Neural crest cell (in vitro differentiated cells): Measurements from ENCODE around the gene DCPS. TPM values are rescaled to one million over a fixed set of nuclear protein-coding genes. Genes with fewer than 3 reads are reported as not detected.
"Not testable (repeated sequence)": the region's sequence is repeated elsewhere in the genome, so short reads cannot be mapped to it uniquely, and the experiment has no call there.

ENCODE experiments used
- DNase-seq: peaks from one replicate; pipeline ENCODE4 v3.0.0; 2021; ENCODE audit warnings: low read depth, mixed read lengths, low spot score
- H3K27ac Mint-ChIP-seq: one replicate; pipeline ENCODE4 v1.8.0; 2021; ENCODE audit warnings: mild to moderate bottlenecking, mixed read lengths; ENCODE audit not compliant: unreplicated experiment
- H3K27me3 Mint-ChIP-seq: 2 replicates; pipeline ENCODE4 v1.8.0; 2021; ENCODE audit warnings: low read depth, mild to moderate bottlenecking, mixed read lengths
- H3K36me3 Mint-ChIP-seq: 2 replicates; pipeline ENCODE4 v1.8.0; 2021; ENCODE audit warnings: low read depth, mild to moderate bottlenecking, mixed read lengths
- H3K4me1 Mint-ChIP-seq: 2 replicates; pipeline ENCODE4 v1.8.0; 2021; ENCODE audit warnings: mixed read lengths
- H3K4me3 Mint-ChIP-seq: one replicate; pipeline ENCODE4 v1.8.0; 2021; ENCODE audit warnings: mild to moderate bottlenecking, mixed read lengths
- H3K9me3 Mint-ChIP-seq: 2 replicates; pipeline ENCODE4 v1.8.0; 2021; ENCODE audit warnings: mixed read lengths
- CTCF ChIP-seq: fragments of 200-600 bp; sonication (generic); conservative IDR thresholded peaks from 2 replicates; pipeline ENCODE4 v1.5.0; 2021; ENCODE audit warnings: antibody characterized with exemption, mild to moderate bottlenecking
- total RNA-seq: library from RNA; stranded (reverse); gene quantifications from 2 replicates; pipeline ENCODE4 v1.2.1, GENCODE V29; 2021

Gene DCPS
- total RNA-seq, 1 donor from 2014 or later = 23.3 TPM

GRCh38 chr11:126375726-126376125, 71.9 kb downstream of the DCPS start:
- no peak overlapping the region for H3K27ac Mint-ChIP-seq
- peaks cover 14% of the 10 kb centered on the region for H3K4me1 Mint-ChIP-seq
- no peak overlapping the region for H3K4me3 Mint-ChIP-seq
- no peak for TF ChIP-seq CTCF
- no peak for DNase-seq
- no peaks in the 10 kb centered on the region for H3K27me3 Mint-ChIP-seq
- H3K36me3 Mint-ChIP-seq = no peaks in the 10 kb centered on the region
- H3K9me3 Mint-ChIP-seq = no peaks in the 10 kb centered on the region

GRCh38 chr11:126378763-126379162, 74.9 kb downstream of the DCPS start:
- Mint-ChIP-seq H3K27ac (no peak overlapping the region), H3K4me1 (peaks cover 6% of the 10 kb centered on the region), H3K36me3 (no peaks in the 10 kb centered on the region), H3K27me3 (no peaks in the 10 kb centered on the region), H3K4me3 (no peak overlapping the region), H3K9me3 (no peaks in the 10 kb centered on the region)
- no peak for DNase-seq
- TF ChIP-seq CTCF = no peak

- Mint-ChIP-seq H3K27ac (no peak overlapping the region), H3K36me3 (no peaks in the 10 kb centered on the region), H3K4me3 (no peak overlapping the region), H3K27me3 (no peaks in the 10 kb centered on the region), H3K4me1 (peaks cover under 1% of the 10 kb centered on the region), H3K9me3 (no peaks in the 10 kb centered on the region)
- no peak for DNase-seq
- no peak for TF ChIP-seq CTCF
Measured at GRCh38 chr11:126380909-126381308, 77.0 kb downstream of the DCPS start.

- DNase-seq, H3K4me3 Mint-ChIP-seq, H3K36me3 Mint-ChIP-seq, H3K4me1 Mint-ChIP-seq, H3K27me3 Mint-ChIP-seq, H3K9me3 Mint-ChIP-seq, H3K27ac Mint-ChIP-seq: not testable (repeated sequence)
Measured at GRCh38 chr11:126381960-126382359, 78.1 kb downstream of the DCPS start.

- not testable (repeated sequence) for H3K36me3 Mint-ChIP-seq, H3K4me3 Mint-ChIP-seq, H3K4me1 Mint-ChIP-seq, H3K9me3 Mint-ChIP-seq, H3K27ac Mint-ChIP-seq, DNase-seq, H3K27me3 Mint-ChIP-seq
Measured at GRCh38 chr11:126382641-126383040, 78.8 kb downstream of the DCPS start.

GRCh38 chr11:126383339-126384335, 79.8 kb downstream of the DCPS start:
- no peaks in the 10 kb centered on the region for H3K27me3 Mint-ChIP-seq
- TF ChIP-seq CTCF = no peak
- H3K9me3 Mint-ChIP-seq = no peaks in the 10 kb centered on the region
- H3K27ac Mint-ChIP-seq = no peak overlapping the region
- no peak overlapping the region for H3K4me3 Mint-ChIP-seq
- H3K36me3 Mint-ChIP-seq = no peaks in the 10 kb centered on the region
- no peak for DNase-seq
- H3K4me1 Mint-ChIP-seq = peaks cover 5% of the 10 kb centered on the region
